Measurements from ENCODE around the gene CTXND1.
A peak's percentile ranks its signal among the peaks of the same experiment; 100 is the strongest.

The CTXND1 gene

GRCh38 chr15:80180468-80180867, 71.5 kb downstream of the CTXND1 start:
- no peak for DNase-seq

DNA sequence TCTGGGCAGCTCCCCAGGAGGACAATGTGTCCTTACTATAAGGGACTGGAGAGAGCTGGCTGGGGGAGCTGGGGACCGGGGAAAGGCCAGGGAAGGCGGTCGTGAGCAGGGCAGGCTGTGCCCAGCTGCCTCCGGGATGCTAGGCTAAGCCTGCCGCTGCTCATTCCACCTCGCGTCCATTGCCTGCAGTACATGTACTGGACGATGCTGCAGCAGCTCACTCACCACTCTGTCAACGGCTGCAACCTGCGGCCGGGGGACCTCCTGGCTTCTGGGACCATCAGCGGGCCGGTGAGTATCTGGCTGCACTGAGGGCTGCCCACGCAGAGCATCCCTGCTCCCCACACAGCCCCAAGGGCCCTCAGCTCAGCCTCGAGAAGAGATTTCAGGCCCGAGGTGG, 72.1 kb downstream of the CTXND1 start:
- no peak for DNase-seq

DNA sequence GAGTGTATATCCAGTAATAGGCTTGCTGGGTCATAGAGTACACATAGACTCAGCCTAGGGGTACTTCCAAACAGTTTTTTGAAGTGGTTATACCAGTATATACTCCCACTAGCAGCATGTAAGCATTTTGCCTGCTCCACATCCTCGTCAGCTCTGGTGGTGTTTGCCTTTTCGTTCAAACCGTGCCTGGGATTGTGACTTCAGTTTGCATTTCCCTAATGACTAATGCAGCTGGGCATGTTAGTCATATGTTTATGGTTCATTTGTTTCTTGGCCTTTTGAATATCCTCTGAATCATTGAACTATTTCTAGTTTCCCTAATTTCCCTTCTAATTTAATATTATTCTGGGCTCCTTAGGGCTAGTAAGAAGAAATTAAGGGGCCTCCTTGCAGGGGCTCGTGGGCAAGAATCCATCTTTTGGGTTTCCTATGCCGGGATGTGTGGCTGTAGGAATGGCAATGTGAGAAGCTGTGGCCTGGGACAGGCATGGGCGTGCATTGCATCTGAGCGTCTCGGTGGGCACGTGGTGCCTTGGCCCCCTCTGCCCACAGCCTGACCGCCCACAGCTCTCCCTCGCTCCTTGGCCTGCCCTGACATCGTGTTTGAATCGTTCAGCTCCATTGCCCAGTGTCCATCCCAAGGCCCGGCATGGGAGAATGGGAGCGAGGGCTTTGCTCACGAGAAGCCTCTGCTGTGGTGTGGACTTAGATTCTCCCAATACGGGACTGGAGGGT, 72.8 kb downstream of the CTXND1 start:
- DNase-seq = no peak

DNA sequence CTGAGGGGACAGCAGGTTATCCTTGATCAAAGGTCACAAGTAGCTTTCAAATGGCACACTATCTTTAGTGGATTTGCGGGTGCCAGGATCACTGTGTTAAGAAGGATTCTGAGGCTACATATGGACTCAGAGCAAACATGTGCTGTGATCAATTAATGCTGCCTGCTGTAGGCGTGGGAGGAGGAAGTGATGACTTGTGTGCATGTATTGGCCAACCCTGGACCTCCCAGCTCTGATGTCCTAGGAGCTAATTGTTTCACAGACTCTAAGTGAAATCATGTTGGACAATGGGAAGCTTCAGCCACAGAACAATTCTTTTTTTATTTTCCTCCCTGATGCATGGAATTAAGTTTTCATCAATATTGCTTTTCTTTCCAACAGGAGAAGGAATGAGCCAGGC, 74.9 kb downstream of the CTXND1 start:
- DNase-seq = no peak

DNA sequence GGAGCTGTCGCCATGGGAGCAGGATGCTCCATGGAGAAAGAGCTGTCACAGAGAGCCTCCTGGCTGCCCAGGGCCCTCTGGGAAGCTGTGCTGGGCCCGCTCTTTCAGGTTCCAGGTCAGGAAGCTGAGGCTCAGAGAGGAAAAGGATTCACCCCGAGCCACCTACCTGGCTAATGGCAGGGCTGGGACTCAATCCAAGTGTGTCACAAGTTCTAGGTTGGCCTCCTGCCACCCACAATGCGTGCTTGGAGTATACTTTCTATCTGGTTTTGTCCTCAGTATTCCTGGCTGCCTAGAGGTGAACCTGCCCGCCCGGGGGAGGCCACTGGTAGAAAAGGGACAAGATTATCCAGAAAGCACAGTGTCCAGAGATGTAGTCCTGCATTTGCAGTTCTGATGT, 75.6 kb downstream of the CTXND1 start:
- no peak for DNase-seq

DNA sequence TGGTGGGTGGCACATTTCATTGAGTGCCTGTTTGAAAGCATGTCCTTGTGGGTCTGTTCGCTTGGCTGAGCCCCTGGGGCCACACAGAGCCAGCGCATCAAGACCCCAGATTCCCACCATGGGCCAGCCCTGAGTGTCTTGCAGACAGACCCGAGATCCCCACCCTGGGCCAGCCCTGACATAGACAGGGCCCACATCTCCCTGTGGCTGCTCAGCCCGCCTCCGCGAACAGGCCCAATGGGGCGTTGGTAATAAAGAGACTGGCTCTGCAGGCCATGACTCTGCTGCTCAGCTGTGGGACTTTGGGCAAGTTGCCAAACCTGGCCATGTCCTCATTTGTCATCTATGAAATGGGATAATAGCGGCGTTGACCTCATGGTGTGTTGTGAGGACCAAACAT, 76.6 kb downstream of the CTXND1 start:
- no peak for DNase-seq

DNA sequence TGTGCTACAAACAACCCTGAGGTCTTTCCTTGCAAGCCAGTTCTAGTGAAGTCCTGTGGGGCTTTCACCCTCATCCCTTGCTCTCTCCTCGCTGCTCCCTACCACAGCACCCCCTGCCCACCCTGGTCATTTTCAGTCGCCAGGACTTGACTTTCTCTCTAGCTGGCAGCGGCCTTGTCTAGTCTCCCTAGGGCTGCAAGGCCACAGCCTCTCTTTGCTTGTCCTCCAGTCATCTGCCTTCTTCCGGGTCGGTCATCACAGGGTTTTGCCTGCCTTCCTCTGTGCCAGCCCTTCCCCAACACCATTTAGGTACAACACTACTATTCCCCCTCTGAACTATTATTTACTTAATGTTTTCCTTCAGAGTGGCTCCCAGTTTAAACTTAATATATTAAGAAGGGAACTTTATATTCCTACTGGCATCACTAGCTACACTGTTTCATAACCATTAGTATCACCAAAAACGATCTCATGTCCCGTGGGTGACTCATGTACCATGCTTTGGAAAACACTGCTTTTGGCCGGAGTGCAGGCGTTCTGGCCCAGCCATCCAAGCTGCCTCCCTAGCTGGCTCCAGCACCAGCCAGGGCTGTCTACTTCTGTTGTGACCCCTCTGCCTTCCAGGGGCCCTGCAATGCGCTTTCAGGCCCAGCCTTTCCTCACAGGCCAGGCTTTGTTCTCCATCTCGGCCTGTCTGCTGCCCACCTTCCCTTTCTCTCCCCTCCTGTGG, 77.8 kb downstream of the CTXND1 start:
- no peak for DNase-seq

DNA sequence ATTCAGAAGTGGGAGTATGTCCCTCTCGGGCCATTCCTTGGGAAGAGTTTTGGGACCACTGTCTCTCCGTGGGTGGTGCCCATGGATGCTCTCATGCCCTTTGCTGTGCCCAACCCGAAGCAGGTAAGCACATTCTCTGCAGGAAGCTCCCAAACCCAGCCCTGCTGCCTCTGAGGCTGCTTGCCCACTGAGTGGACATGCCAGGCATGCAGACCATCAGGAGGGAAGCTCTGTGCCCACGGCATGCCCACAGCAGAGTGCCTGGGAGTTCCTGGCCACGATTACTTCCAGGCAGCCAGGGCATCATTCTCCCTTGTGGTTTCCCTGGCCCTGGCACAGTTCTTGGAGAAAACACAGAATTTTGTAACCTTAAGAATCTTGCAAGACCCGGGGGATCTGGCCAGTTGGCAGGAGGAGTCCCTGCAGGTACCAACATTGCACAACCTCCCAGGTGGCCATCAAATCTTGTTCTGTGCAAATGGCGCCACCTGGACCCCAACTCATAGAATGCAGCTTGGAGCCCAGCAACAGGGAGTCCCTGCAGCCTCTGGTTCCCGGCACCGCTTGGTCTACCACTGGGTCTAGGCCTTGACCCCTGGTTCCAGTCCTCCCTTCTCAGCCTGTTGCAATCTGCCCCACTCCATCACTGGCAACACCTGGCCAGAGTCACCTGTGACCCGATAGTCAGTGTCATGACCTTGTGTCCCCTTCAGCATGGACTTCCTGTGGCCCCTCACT, 78.8 kb downstream of the CTXND1 start:
- peak; percentile 22 to 58 (median 47) for DNase-seq

- DNase-seq = no peak
Observed at GRCh38 chr15:80172401-80172800, 79.6 kb downstream of the CTXND1 start.

- DNase-seq = no peak
Observed at GRCh38 chr15:80171787-80172186, 80.2 kb downstream of the CTXND1 start.

- DNase-seq = no peak
Observed at GRCh38 chr15:80170596-80170995, 81.4 kb downstream of the CTXND1 start.

DNA sequence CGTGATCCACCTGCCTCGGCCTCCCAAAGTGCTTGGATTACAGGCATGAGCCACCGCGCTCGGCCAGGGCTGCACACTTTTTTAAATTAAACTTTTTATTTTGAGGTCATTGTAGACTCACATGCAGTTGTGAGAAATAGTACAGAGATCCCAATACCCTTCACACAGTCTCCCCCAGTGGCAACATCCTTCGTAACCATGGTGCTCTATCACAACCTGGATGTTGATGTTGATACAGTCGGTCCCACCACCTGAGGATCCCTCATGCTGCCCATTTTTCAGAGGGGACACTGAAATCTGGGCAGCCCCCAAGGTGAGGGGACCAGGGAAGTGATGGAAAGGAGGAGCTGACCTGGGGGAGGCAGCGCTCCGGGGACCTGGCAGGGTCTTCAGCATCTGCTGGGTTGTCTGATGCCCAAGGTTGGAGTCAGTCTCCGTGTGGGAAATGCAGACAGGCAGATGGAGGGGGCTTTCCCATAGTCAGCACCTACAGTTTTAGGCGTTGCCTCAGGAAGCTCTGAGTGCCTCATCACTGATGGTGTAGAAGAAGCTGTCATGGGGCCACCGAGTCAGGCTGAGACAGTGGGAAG, 82.2 kb downstream of the CTXND1 start:
- DNase-seq = no peak

DNA sequence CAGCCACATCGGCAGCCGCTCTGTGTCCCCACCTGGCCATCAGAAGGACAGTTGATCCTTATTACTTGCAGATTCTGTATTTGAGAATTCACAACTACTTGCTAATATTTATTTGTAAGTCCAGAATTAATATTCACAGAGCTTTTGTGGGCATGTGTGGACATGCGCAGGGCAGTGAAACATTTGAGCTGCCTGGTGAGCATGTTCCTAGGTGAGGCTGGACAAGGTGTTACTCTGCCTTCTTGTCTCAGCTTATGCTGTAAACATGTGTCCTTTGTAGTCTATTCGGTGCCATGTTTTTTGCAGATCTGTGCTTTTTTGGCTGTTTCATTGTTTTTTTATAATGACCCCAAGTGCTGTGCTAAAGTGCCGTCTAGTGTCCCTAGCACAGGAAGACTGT, 83.6 kb downstream of the CTXND1 start:
- no peak for DNase-seq

- DNase-seq = no peak
Observed at GRCh38 chr15:80167936-80168335, 84.1 kb downstream of the CTXND1 start.

DNA sequence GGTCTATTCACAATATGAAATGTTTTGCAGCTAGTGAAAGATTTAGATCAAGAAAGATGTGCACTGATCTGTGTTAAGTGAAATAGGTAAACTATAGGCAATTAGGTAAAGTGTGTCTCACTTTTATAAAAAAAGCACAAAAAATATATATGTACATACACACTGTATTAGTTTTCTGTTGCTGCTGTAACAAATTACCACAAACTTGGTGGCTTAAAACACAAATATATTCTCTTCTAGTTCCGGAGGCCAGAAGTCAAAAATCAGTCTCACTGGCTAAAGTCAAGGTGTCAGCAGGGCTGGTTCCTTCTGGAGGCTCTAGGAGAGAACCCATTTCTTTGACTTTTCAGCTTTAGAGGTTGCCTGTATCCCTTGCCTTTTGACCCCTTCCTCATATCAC, 88.1 kb downstream of the CTXND1 start:
- DNase-seq = no peak

GRCh38 chr15:80163217-80163616, 88.8 kb downstream of the CTXND1 start:
- no peak for DNase-seq

DNA sequence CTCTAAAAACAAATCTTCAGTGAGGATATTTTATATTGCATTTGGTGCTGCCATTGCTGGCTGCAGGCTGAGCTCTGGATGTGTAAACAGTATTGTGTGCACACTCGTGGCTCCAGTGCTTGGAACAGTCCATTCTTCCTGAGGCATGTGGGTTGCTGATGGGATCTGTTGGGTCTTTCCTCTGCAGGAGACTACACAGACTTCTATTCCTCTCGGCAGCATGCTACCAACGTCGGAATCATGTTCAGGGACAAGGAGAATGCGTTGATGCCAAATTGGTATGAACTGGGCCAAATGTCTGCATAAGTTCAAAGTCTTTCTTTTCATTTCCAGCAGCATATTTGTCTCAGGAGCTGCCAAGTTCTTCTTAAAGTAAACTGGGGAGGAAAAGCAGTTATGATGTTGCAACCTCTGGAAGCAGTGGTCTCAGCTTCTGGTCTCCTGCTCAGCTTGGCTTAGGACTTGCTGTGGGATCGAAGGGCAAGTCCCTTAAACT, 89.9 kb downstream of the CTXND1 start:
- DNase-seq = no peak

GRCh38 chr15:80161468-80162016, 90.5 kb downstream of the CTXND1 start:
- DNase-seq = no peak

- no peak for DNase-seq
Observed at GRCh38 chr15:80160570-80161156, 91.3 kb downstream of the CTXND1 start.

- DNase-seq = no peak
Observed at GRCh38 chr15:80159811-80160569, 92.0 kb downstream of the CTXND1 start.

DNA sequence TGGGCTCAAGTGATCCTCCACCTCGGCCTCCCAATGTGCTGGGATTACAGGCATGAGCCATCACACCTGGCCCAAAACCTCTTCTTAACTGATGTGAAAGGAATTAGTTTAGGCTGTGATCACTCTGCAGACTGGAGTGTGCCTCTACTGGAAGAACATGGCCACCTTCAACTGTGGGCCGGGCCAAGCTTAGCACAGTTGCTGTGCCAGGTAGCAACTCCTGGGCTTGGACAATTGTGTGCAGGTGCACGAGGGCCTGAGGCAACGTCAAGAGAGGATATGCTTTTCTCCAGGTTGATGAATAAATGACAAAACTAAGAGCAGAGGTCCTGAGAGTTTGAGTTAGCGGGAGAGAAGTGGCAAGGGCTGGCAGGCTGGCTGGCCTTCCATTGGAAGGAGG, 92.7 kb downstream of the CTXND1 start:
- DNase-seq = no peak

- no peak for DNase-seq
Observed at GRCh38 chr15:80157215-80157614, 94.8 kb downstream of the CTXND1 start.

Data from activated naive CD4-positive, alpha-beta T cell (primary cell).